CD4-positive, alpha-beta T cell (primary cell): ENCODE data around the gene DVL2. TPM values are rescaled to one million over a fixed set of nuclear protein-coding genes. Genes with fewer than 3 reads are reported as not detected.

Experiments
- ATAC-seq: fragments of 200-7000 bp; cut with Tn5 transposase; one replicate; pipeline ENCODE4 v1.10.0; 2022; ENCODE audit warnings: mild to moderate bottlenecking; ENCODE audit not compliant: poor library complexity
- CTCF ChIA-PET: fragments of 350-600 bp; sonication (Branson Sonifier 250); formaldehyde crosslinking; loops from one replicate; lab custom pipeline; 2021; ENCODE audit warnings: antibody characterized with exemption, inconsistent platforms; lab: Charles Lee
- POLR2A ChIA-PET: fragments of 350-600 bp; sonication (Branson Sonifier 250); formaldehyde crosslinking; loops from one replicate; lab custom pipeline; 2021; ENCODE audit warnings: antibody characterized with exemption, inconsistent platforms; lab: Charles Lee
- DNase-seq, 14 experiments: peaks; one replicate each; pipeline ENCODE4 v3.0.0-alpha.2; 2013 to 2020; ENCODE audit warnings: mixed read lengths in 2 of 14
- H3K27ac ChIP-seq, 2 donors: one replicate each; pipeline versions ENCODE4 v1.5.1 to v1.7.0; 2013; ENCODE audit warnings: low read length in 2 of 2, low read depth in 1 of 2, mild to moderate bottlenecking in 1 of 2
- H3K27me3 ChIP-seq, 2 experiments: 1 replicate in 1 of 2; 2 replicates in 1 of 2; pipeline versions ENCODE4 v1.6.1 to v1.7.0; 2013; ENCODE audit warnings: low read length in 2 of 2, control low read depth in 1 of 2, mild to moderate bottlenecking in 1 of 2, moderate library complexity in 1 of 2; ENCODE audit not compliant: insufficient read depth in 2 of 2, control insufficient read depth in 1 of 2
- H3K36me3 ChIP-seq: one replicate; pipeline ENCODE4 v1.6.1; 2013; ENCODE audit warnings: low read length, control low read depth; ENCODE audit not compliant: insufficient read depth
- H3K4me1 ChIP-seq: one replicate; pipeline ENCODE4 v1.6.1; 2013; ENCODE audit warnings: low read length, control low read depth; ENCODE audit not compliant: insufficient read depth
- H3K4me3 ChIP-seq: one replicate; pipeline ENCODE4 v1.5.1; 2013; ENCODE audit warnings: mild to moderate bottlenecking, low read length, moderate library complexity
- H3K9me3 ChIP-seq, 2 experiments: 1 replicate in 1 of 2; 2 replicates in 1 of 2; pipeline versions ENCODE4 v1.6.1 to v1.7.0; 2013; ENCODE audit warnings: low read length in 2 of 2, mild to moderate bottlenecking in 2 of 2, control low read depth in 1 of 2, moderate library complexity in 1 of 2; ENCODE audit not compliant: control insufficient read depth in 1 of 2, insufficient read depth in 1 of 2
- H3K27ac Mint-ChIP-seq: one replicate; pipeline ENCODE4 v1.8.0; 2020; ENCODE audit warnings: mixed read lengths
- H3K27me3 Mint-ChIP-seq: one replicate; pipeline ENCODE4 v1.8.0; 2021; ENCODE audit warnings: mixed read lengths
- H3K36me3 Mint-ChIP-seq: one replicate; pipeline ENCODE4 v1.8.0; 2021; ENCODE audit warnings: low read depth, mixed read lengths
- H3K4me1 Mint-ChIP-seq: one replicate; pipeline ENCODE4 v1.8.0; 2021; ENCODE audit warnings: low read depth, mixed read lengths
- H3K4me3 Mint-ChIP-seq: one replicate; pipeline ENCODE4 v1.8.0; 2020; ENCODE audit warnings: mild to moderate bottlenecking, mixed read lengths
- H3K9me3 Mint-ChIP-seq: one replicate; pipeline ENCODE4 v1.8.0; 2020; ENCODE audit warnings: mixed read lengths
- intact Hi-C, 2 experiments: fragments of 100-400 bp; cut with DNase I in 1 of 2; cut with micrococcal nuclease in 1 of 2; formaldehyde crosslinking; loops; one replicate each; pipeline versions ENCODE4 v1.15.1 to v1.9.0; 2023 to 2025; cut with DNase I, micrococcal nuclease
- total RNA-seq, 174 experiments: library from RNA in 2 of 174; stranded (reverse) in 2 of 174; gene quantifications; one replicate each; pipeline ENCODE4 v1.2.3 and lab custom pipeline; 2021 to 2026
- TF ChIP-seq, protein P1 (sequence below): fragments of 200-600 bp; IDR thresholded peaks from one replicate; pipeline ENCODE4 v1.8.0; 2022; ENCODE audit warnings: antibody characterized with exemption, mild to moderate bottlenecking

The DVL2 gene
- total RNA-seq, 2 experiments from 2014 or later: 40.9 to 41.3 TPM

DNA sequence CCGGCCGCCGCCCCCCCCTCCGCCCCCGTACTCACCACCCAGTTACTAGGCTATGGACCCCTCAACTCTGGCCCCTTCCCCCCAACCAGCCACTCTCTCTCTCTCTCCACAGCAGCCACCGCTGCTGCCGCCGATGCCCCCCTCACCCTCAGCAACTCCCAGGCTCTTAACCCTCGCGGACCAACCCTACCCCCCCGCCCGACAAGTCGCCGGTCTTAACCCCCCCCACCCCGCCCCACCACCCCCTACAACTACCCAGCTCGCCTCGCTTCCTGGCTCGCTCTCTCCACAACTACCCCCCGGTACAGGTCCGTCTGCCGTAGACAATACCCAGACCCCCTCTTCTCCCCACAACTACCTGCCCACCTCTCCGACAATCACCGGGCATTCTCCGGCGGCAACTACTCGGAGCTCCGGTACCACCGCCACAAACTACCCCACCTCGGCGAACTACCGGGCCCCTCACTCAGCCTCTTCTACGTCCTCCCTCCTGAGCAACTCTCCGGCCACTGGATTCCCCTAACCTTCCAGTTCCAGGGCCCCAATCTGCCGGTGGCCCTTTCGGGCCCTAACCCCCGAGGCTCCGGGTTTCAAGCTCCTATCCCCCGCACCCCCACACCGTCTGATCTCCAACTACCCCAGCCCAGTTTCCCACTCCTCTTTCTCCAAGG lies 4.2 kb upstream of the DVL2 start:
- Mint-ChIP-seq H3K36me3 (peaks cover 82% of the 10 kb centered on the region), H3K4me3 (peak overlapping the region; percentile 94), H3K4me1 (peaks cover 65% of the 10 kb centered on the region), H3K27me3 (peaks cover 4% of the 10 kb centered on the region), H3K9me3 (no peaks in the 10 kb centered on the region), H3K27ac (peak overlapping the region; percentile 93)
- ChIA-PET CTCF (interaction anchor here (1.8 kb wide), 1 partner anchor 18 kb away, joined by 5 read pairs; no protein-coding TSS in a partner anchor), POLR2A (interaction anchor here (0.7 to 17.0 kb wide), 15 partner anchors 12 to 882 kb away, joined by 3 to 234 read pairs (median 4); partner anchors contain the start of genes ACADVL, ACAP1, CTDNEP1 and DLG4)
- H3K4me1 ChIP-seq: peaks cover 68% of the 10 kb centered on the region
- TF ChIP-seq, protein P1, sequence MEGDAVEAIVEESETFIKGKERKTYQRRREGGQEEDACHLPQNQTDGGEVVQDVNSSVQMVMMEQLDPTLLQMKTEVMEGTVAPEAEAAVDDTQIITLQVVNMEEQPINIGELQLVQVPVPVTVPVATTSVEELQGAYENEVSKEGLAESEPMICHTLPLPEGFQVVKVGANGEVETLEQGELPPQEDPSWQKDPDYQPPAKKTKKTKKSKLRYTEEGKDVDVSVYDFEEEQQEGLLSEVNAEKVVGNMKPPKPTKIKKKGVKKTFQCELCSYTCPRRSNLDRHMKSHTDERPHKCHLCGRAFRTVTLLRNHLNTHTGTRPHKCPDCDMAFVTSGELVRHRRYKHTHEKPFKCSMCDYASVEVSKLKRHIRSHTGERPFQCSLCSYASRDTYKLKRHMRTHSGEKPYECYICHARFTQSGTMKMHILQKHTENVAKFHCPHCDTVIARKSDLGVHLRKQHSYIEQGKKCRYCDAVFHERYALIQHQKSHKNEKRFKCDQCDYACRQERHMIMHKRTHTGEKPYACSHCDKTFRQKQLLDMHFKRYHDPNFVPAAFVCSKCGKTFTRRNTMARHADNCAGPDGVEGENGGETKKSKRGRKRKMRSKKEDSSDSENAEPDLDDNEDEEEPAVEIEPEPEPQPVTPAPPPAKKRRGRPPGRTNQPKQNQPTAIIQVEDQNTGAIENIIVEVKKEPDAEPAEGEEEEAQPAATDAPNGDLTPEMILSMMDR: no peak
- peak in 5 of 14 experiments; percentile 27 to 75 (median 57) for DNase-seq
- peak overlapping the region; percentile 88 for H3K27ac ChIP-seq
- H3K9me3 ChIP-seq: no peaks in the 10 kb centered on the region
- H3K4me3 ChIP-seq: peak overlapping the region; percentile 93
- intact Hi-C loops: loop anchor here (1.0 to 10.0 kb wide), 2 partner anchors 335 to 606 kb away; no protein-coding TSS in a partner anchor
- no peaks in the 10 kb centered on the region for H3K27me3 ChIP-seq
- ATAC-seq: no peak
- H3K36me3 ChIP-seq: peaks cover 34% of the 10 kb centered on the region

DNA sequence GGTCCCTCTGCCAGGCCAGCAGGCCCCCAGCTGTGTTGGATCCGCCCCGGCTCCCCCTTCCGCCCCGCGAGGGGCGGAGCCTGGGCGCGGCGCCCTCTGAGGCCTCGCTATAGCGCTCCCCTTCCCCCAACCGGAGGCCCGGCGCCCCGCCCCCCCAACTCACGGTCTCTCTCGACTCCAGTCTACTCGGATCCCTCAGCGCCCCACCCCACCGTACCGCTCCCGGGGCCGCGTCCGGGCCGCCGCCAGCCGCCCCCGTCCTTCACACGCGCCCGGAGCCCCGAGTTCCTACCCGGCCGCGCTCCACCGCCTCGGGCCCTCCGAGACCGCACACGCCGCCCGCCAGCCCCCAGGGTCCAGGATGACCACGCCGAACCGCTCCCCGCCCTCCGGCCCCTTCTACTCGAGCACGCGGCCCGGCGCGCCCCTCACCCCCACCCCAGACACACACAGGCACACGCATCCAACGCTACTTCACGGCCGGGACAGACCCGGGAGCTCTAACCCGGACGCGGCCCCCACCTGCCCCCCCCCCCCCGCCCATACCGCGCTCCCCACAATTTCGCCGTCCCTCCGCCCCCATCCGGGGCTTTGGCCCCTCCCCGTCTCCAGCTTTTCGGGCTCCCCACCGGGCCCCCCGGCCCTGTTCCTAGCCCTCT lies 3.6 kb upstream of the DVL2 start:
- Histone ChIP-seq H3K27me3 (no peaks in the 10 kb centered on the region), H3K27ac (peak overlapping the region; percentile 39 to 88), H3K36me3 (peaks cover 34% of the 10 kb centered on the region), H3K4me3 (peak overlapping the region; percentile 93), H3K9me3 (no peaks in the 10 kb centered on the region), H3K4me1 (peaks cover 69% of the 10 kb centered on the region)
- Mint-ChIP-seq H3K9me3 (no peaks in the 10 kb centered on the region), H3K4me3 (peak overlapping the region; percentile 94), H3K27ac (peak overlapping the region; percentile 93), H3K4me1 (peaks cover 68% of the 10 kb centered on the region), H3K36me3 (peaks cover 78% of the 10 kb centered on the region), H3K27me3 (peaks cover 4% of the 10 kb centered on the region)
- intact Hi-C loops: loop anchor here (1.0 to 10.0 kb wide), 2 partner anchors 18 to 607 kb away; no protein-coding TSS in a partner anchor
- DNase-seq (peak; percentile 63 to 91 (median 81)), ATAC-seq (peak; percentile 12)
- TF ChIP-seq, protein P1: no peak
- ChIA-PET POLR2A (interaction anchor here (0.7 to 17.0 kb wide), 15 partner anchors 13 to 882 kb away, joined by 3 to 234 read pairs (median 4); partner anchors contain the start of genes ACADVL, ACAP1, CTDNEP1 and DLG4), CTCF (interaction anchor here (1.8 kb wide), 1 partner anchor 17 kb away, joined by 5 read pairs; no protein-coding TSS in a partner anchor)

DNA sequence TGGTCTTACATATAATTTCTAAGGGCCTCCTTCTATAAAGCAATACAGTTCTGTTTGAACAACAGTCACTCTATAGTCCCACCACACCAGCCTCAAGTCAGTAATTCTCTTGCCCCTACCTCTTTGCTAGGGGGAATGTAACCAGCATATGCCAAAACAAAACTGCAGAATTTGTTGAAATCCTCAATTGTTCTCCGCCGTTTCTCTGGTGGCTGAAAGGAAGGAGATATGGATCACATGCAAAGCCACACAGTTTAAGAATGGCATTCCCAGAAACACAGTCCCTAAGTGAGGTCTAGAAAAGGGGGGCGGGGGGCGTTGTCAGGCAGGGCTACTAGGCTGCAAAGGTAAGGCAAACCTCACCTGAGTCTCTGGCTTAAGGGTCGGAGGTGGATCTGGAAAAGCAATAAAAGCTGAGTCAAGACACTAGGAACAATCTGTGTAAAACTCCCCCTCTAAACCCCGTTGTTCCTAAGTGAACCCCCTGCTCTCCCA lies 3.0 kb upstream of the DVL2 start:
- intact Hi-C loops: loop anchor here (1.0 to 10.0 kb wide), 2 partner anchors 17 to 607 kb away; no protein-coding TSS in a partner anchor
- TF ChIP-seq, protein P1: no peak

More for the DNA sequence above, 3.0 kb upstream of the DVL2 start:
- peaks cover 34% of the 10 kb centered on the region for H3K36me3 ChIP-seq
- peak overlapping the region in 1 of 2 donors; percentile 88 for H3K27ac ChIP-seq
- H3K27me3 Mint-ChIP-seq: no peaks in the 10 kb centered on the region
- POLR2A ChIA-PET: interaction anchor here (0.7 to 17.0 kb wide), 10 partner anchors 13 to 883 kb away, joined by 3 to 234 read pairs (median 4); partner anchors contain the start of genes ACADVL, ACAP1, CTDNEP1 and DLG4
- CTCF ChIA-PET: interaction anchor here (1.8 to 3.5 kb wide), 2 partner anchors 16 kb away, joined by 5 to 19 read pairs; partner anchors contain the start of genes ACADVL and DLG4
- ATAC-seq: no peak
- H3K4me1 Mint-ChIP-seq: peaks cover 65% of the 10 kb centered on the region
- H3K4me3 Mint-ChIP-seq: peak overlapping the region; percentile 94
- no peaks in the 10 kb centered on the region for H3K27me3 ChIP-seq
- H3K9me3 Mint-ChIP-seq: no peaks in the 10 kb centered on the region
- DNase-seq: no peak
- H3K27ac Mint-ChIP-seq: peak overlapping the region; percentile 93
- no peaks in the 10 kb centered on the region for H3K9me3 ChIP-seq
- peaks cover 72% of the 10 kb centered on the region for H3K4me1 ChIP-seq
- H3K36me3 Mint-ChIP-seq: peaks cover 74% of the 10 kb centered on the region
- H3K4me3 ChIP-seq: peak overlapping the region; percentile 93
